ENCODE results near the gene PTPDC1. TPM values are rescaled to one million over a fixed set of nuclear protein-coding genes. Genes with fewer than 3 reads are reported as not detected.

Gene PTPDC1
- total and polyA plus RNA-seq, 2 donors (not counting 1 experiment from before 2014, with no cell fraction given): 3.7 to 9.8 TPM

- no peak overlapping the region for H3K4me3 ChIP-seq (ENCODE audit: control extremely low read depth in 1 of 5, extremely low read depth in 1 of 5, insufficient read depth in 1 of 5, low read depth in 2 of 5, low read length in 4 of 5)
- no peak overlapping the region for H3K9ac ChIP-seq (ENCODE audit: low read length)
- intact Hi-C loops (cut with micrococcal nuclease): no loop called here
- H3K4me2 ChIP-seq (replicated peaks; ENCODE audit: low read depth, low read length, poor library complexity, severe bottlenecking): no peak overlapping the region
- H3K36me3 ChIP-seq (replicated peaks in 1 of 2; ENCODE audit: control extremely low read depth in 1 of 2, control insufficient read depth in 1 of 2, extremely low read depth in 1 of 2, insufficient read depth in 2 of 2, low read length in 1 of 2): no peaks in the 10 kb centered on the region
- H3K79me2 ChIP-seq (ENCODE audit: control insufficient read depth, insufficient read depth, low read length): no peaks in the 10 kb centered on the region
- no peak for DNase-seq
- CTCF ChIA-PET: no interaction called here
- no peaks in the 10 kb centered on the region for H4K20me1 ChIP-seq (ENCODE audit: control insufficient read depth, insufficient read depth, low read length, poor library complexity, severe bottlenecking)
- ATAC-seq (ENCODE audit: low read depth): no peak
- no peak overlapping the region for H3K4me3 Mint-ChIP-seq
- no peaks in the 10 kb centered on the region for H3K27me3 ChIP-seq (replicated peaks in 1 of 4; ENCODE audit: control extremely low read depth in 1 of 4, control insufficient read depth in 3 of 4, insufficient read depth in 4 of 4, low read length in 3 of 4)
- H3K4me1 Mint-ChIP-seq: peaks cover 36% of the 10 kb centered on the region
- no peaks in the 10 kb centered on the region for H3K9me3 Mint-ChIP-seq (ENCODE audit: insufficient read depth)
- no peak overlapping the region for H3K27ac Mint-ChIP-seq
- H3K27me3 Mint-ChIP-seq: no peaks in the 10 kb centered on the region
- H3K27ac ChIP-seq (ENCODE audit: low read length in 2 of 2): no peak overlapping the region
- 85% methylated on average over 13 of the region's 13 CpGs for WGBS (ENCODE audit: insufficient coverage)
- no peak for TF ChIP-seq EZH2 (IDR thresholded peaks at IDR 0.05; ENCODE audit: borderline replicate concordance, insufficient read depth, low read depth, low read length, poor library complexity, severe bottlenecking)
- TF ChIP-seq CTCF (IDR thresholded peaks at IDR 0.05): no peak
- POLR2A ChIA-PET: no interaction called here
- H3K9me3 ChIP-seq (ENCODE audit: control extremely low read depth in 1 of 3, control insufficient read depth in 2 of 3, insufficient read depth in 1 of 3, low read length in 2 of 3): no peaks in the 10 kb centered on the region
- no peak overlapping the region for H2AFZ ChIP-seq (ENCODE audit: insufficient read depth, low read depth, low read length, poor library complexity, severe bottlenecking)
- H3K4me1 ChIP-seq (ENCODE audit: control insufficient read depth in 2 of 2, insufficient read depth in 2 of 2, low read length in 2 of 2): peaks cover 20 to 21% of the 10 kb centered on the region in 2 donors
Measured at GRCh38 chr9:94147776-94148175, 63.5 kb downstream of the PTPDC1 start.

- WGBS (ENCODE audit: insufficient coverage): 74% methylated on average over 5 of the region's 5 CpGs
- TF ChIP-seq CTCF (IDR thresholded peaks at IDR 0.05): no peak
- TF ChIP-seq EZH2 (IDR thresholded peaks at IDR 0.05; ENCODE audit: borderline replicate concordance, insufficient read depth, low read depth, low read length, poor library complexity, severe bottlenecking): no peak
- Histone ChIP-seq H3K4me1 (ENCODE audit: control insufficient read depth in 2 of 2, insufficient read depth in 2 of 2, low read length in 2 of 2) (peaks cover 26 to 28% of the 10 kb centered on the region in 2 donors), H3K9ac (ENCODE audit: low read length) (no peak overlapping the region), H4K20me1 (ENCODE audit: control insufficient read depth, insufficient read depth, low read length, poor library complexity, severe bottlenecking) (no peaks in the 10 kb centered on the region), H2AFZ (ENCODE audit: insufficient read depth, low read depth, low read length, poor library complexity, severe bottlenecking) (no peak overlapping the region), H3K4me2 (replicated peaks; ENCODE audit: low read depth, low read length, poor library complexity, severe bottlenecking) (no peak overlapping the region), H3K79me2 (ENCODE audit: control insufficient read depth, insufficient read depth, low read length) (no peaks in the 10 kb centered on the region), H3K9me3 (ENCODE audit: control extremely low read depth in 1 of 3, control insufficient read depth in 2 of 3, insufficient read depth in 1 of 3, low read length in 2 of 3) (no peaks in the 10 kb centered on the region), H3K27me3 (replicated peaks in 1 of 4; ENCODE audit: control extremely low read depth in 1 of 4, control insufficient read depth in 3 of 4, insufficient read depth in 4 of 4, low read length in 3 of 4) (no peaks in the 10 kb centered on the region), H3K27ac (ENCODE audit: low read length in 2 of 2) (no peak overlapping the region), H3K4me3 (ENCODE audit: control extremely low read depth in 1 of 5, extremely low read depth in 1 of 5, insufficient read depth in 1 of 5, low read depth in 2 of 5, low read length in 4 of 5) (no peak overlapping the region), H3K36me3 (replicated peaks in 1 of 2; ENCODE audit: control extremely low read depth in 1 of 2, control insufficient read depth in 1 of 2, extremely low read depth in 1 of 2, insufficient read depth in 2 of 2, low read length in 1 of 2) (no peaks in the 10 kb centered on the region)
- no peak overlapping the region for H3K27ac Mint-ChIP-seq
- intact Hi-C loops (cut with micrococcal nuclease): no loop called here
- CTCF ChIA-PET: no interaction called here
- H3K9me3 Mint-ChIP-seq (ENCODE audit: insufficient read depth): no peaks in the 10 kb centered on the region
- POLR2A ChIA-PET: no interaction called here
- no peaks in the 10 kb centered on the region for H3K27me3 Mint-ChIP-seq
- DNase-seq: no peak
- ATAC-seq (ENCODE audit: low read depth): no peak
- H3K4me3 Mint-ChIP-seq: no peak overlapping the region
- H3K4me1 Mint-ChIP-seq: peaks cover 41% of the 10 kb centered on the region
Measured at GRCh38 chr9:94148419-94148818, 64.2 kb downstream of the PTPDC1 start.
